Hepatocyte (in vitro differentiated cells): Measurements from ENCODE around the gene MTRFR. TPM values are rescaled to one million over a fixed set of nuclear protein-coding genes. Genes with fewer than 3 reads are reported as not detected.

ENCODE experiments used
- DNase-seq: peaks from one replicate; pipeline ENCODE4 v3.0.0-alpha.2; 2016; ENCODE audit warnings: low spot score
- H2AFZ ChIP-seq: fragments of 200-600 bp; sonication (generic); 2 replicates; pipeline ENCODE4 v1.6.0; 2016; ENCODE audit warnings: antibody characterized with exemption, mild to moderate bottlenecking
- H3K27ac ChIP-seq: fragments of 200-600 bp; sonication (generic); 2 replicates; pipeline ENCODE4 v1.5.1; 2016; ENCODE audit warnings: mild to moderate bottlenecking
- H3K27me3 ChIP-seq: fragments of 200-600 bp; sonication (generic); 2 replicates; pipeline ENCODE4 v1.6.1; 2016
- H3K36me3 ChIP-seq: fragments of 200-600 bp; sonication (generic); replicated peaks from 2 replicates; pipeline ENCODE4 v1.5.1; 2016; ENCODE audit warnings: low read depth; ENCODE audit not compliant: insufficient read depth
- H3K4me1 ChIP-seq: fragments of 200-600 bp; sonication (generic); 2 replicates; pipeline ENCODE4 v1.5.1; 2016; ENCODE audit warnings: mild to moderate bottlenecking, moderate library complexity; ENCODE audit not compliant: insufficient read depth
- H3K4me2 ChIP-seq: fragments of 200-600 bp; sonication (generic); 2 replicates; pipeline ENCODE4 v1.6.0; 2016
- H3K4me3 ChIP-seq: fragments of 200-600 bp; sonication (generic); 2 replicates; pipeline ENCODE4 v1.5.1; 2016; ENCODE audit warnings: mild to moderate bottlenecking
- H3K79me2 ChIP-seq: fragments of 200-600 bp; sonication (generic); 2 replicates; pipeline ENCODE4 v1.6.0; 2017; ENCODE audit warnings: mild to moderate bottlenecking
- H3K9me2 ChIP-seq: fragments of 200-600 bp; sonication (generic); replicated peaks from 2 replicates; pipeline ENCODE4 v1.6.0; 2017; ENCODE audit warnings: mild to moderate bottlenecking; ENCODE audit not compliant: insufficient read depth
- H3K9me3 ChIP-seq: fragments of 200-600 bp; sonication (generic); 2 replicates; pipeline ENCODE4 v1.5.1; 2016; ENCODE audit warnings: low read depth, mild to moderate bottlenecking
- H4K20me1 ChIP-seq: fragments of 200-600 bp; sonication (generic); 2 replicates; pipeline ENCODE4 v1.6.0; 2016; ENCODE audit warnings: mild to moderate bottlenecking; ENCODE audit not compliant: insufficient read depth, poor library complexity, severe bottlenecking
- CTCF ChIP-seq: fragments of 200-600 bp; sonication (generic); IDR thresholded peaks from 2 replicates; pipeline ENCODE4 v1.5.1; 2016; ENCODE audit warnings: antibody characterized with exemption, mild to moderate bottlenecking; ENCODE audit not compliant: poor library complexity
- EZH2 ChIP-seq: fragments of 200-600 bp; sonication (generic); IDR thresholded peaks from 2 replicates; pipeline ENCODE4 v1.6.1; 2016; ENCODE audit warnings: antibody characterized with exemption, mild to moderate bottlenecking, borderline replicate concordance
- EZH2phosphoT487 ChIP-seq: fragments of 200-600 bp; sonication (generic); IDR thresholded peaks from one replicate; pipeline ENCODE4 v1.6.1; 2018; ENCODE audit warnings: antibody characterized with exemption, mild to moderate bottlenecking, low read depth, moderate library complexity; ENCODE audit not compliant: unreplicated experiment, severe bottlenecking
- WGBS: methylation state at CpG from one replicate; pipeline ENCODE4 v1.1.6; 2016; ENCODE audit warnings: low lambda C conversion rate; ENCODE audit errors: missing lambda C conversion rate; 5-methylcytosine and 5-hydroxymethylcytosine counted together
- polyA plus RNA-seq: library from polyadenylated mRNA; unstranded; fragments of >200 nt; fragmentation: Nextera tagmentation; extraction: Ambion mirVana; gene quantifications from 2 replicates; pipeline ENCODE4 v1.2.1, GENCODE V29; 2016
- total RNA-seq: library from RNA; depleted of rRNA; stranded (reverse); fragments of >200 nt; gene quantifications from 2 replicates; pipeline ENCODE4 v1.2.3, GENCODE V29; 2014

The MTRFR gene
- total and polyA plus RNA-seq, 2 experiments from 2014 or later = 13.3 to 13.8 TPM

- Histone ChIP-seq H3K79me2 (peaks cover 64% of the 10 kb centered on the region), H2AFZ (no peak overlapping the region), H3K36me3 (no peaks in the 10 kb centered on the region), H3K27me3 (no peaks in the 10 kb centered on the region), H3K4me3 (no peak overlapping the region), H3K9me2 (no peaks in the 10 kb centered on the region), H3K27ac (no peak overlapping the region), H3K9me3 (no peaks in the 10 kb centered on the region), H3K4me2 (no peak overlapping the region), H3K4me1 (peaks cover 7% of the 10 kb centered on the region), H4K20me1 (no peaks in the 10 kb centered on the region)
- TF ChIP-seq EZH2 (no peak), CTCF (peak; percentile 91), EZH2phosphoT487 (no peak)
- WGBS = 61% methylated on average over 6 of the region's 6 CpGs
- peak; percentile 81 for DNase-seq
These were observed 4.6 kb downstream of the MTRFR start for GRCh38 chr12:123237646-123238329.

GRCh38 chr12:123238330-123238682 lies 5.1 kb downstream of the MTRFR start:
- H3K9me3 ChIP-seq = no peaks in the 10 kb centered on the region
- H4K20me1 ChIP-seq = no peaks in the 10 kb centered on the region
- H3K9me2 ChIP-seq = no peaks in the 10 kb centered on the region
- no peak overlapping the region for H2AFZ ChIP-seq
- H3K79me2 ChIP-seq = peaks cover 64% of the 10 kb centered on the region
- no peaks in the 10 kb centered on the region for H3K27me3 ChIP-seq
- no peak for DNase-seq
- peaks cover 7% of the 10 kb centered on the region for H3K4me1 ChIP-seq
- H3K27ac ChIP-seq = no peak overlapping the region
- TF ChIP-seq EZH2phosphoT487 (no peak), EZH2 (no peak), CTCF (no peak)
- WGBS = 73% methylated on average over 2 of the region's 2 CpGs
- no peaks in the 10 kb centered on the region for H3K36me3 ChIP-seq
- H3K4me3 ChIP-seq = no peak overlapping the region
- no peak overlapping the region for H3K4me2 ChIP-seq

GRCh38 chr12:123238961-123239360 lies 5.7 kb downstream of the MTRFR start:
- no peak overlapping the region for H3K4me2 ChIP-seq
- H3K9me3 ChIP-seq = no peaks in the 10 kb centered on the region
- H3K9me2 ChIP-seq = no peaks in the 10 kb centered on the region
- DNase-seq = no peak
- no peak overlapping the region for H2AFZ ChIP-seq
- WGBS = 93% methylated on average over 6 of the region's 6 CpGs
- H3K79me2 ChIP-seq = peaks cover 63% of the 10 kb centered on the region
- no peaks in the 10 kb centered on the region for H3K27me3 ChIP-seq
- no peak overlapping the region for H3K27ac ChIP-seq
- peaks cover 7% of the 10 kb centered on the region for H3K4me1 ChIP-seq
- no peak overlapping the region for H3K4me3 ChIP-seq
- no peak for TF ChIP-seq CTCF
- TF ChIP-seq EZH2phosphoT487 = no peak
- no peak for TF ChIP-seq EZH2
- no peaks in the 10 kb centered on the region for H4K20me1 ChIP-seq
- H3K36me3 ChIP-seq = no peaks in the 10 kb centered on the region
